ENCODE measurements around the gene POLG.

GRCh38 chr15:89383365-89384175, 48.9 kb upstream of the POLG start:
- TF ChIP-seq CTCF (conservative IDR thresholded peaks at IDR 0.05; ENCODE audit: low read length) (no peak), EZH2phosphoT487 (IDR thresholded peaks at IDR 0.05; ENCODE audit: borderline replicate concordance, low read depth, low read length) (no peak)

Measured in OCI-LY7 (cell line).